HepG2 (cell line): ENCODE data around the gene NDRG2. TPM values are rescaled to one million over a fixed set of nuclear protein-coding genes. Genes with fewer than 3 reads are reported as not detected.
A peak's percentile ranks its signal among the peaks of the same experiment; 100 is the strongest.

Experiments
- DMTF1 ChIP-seq: sonication (generic); formaldehyde crosslinking; IDR thresholded peaks from 2 replicates; pipeline ENCODE4 v1.4.0; 2020; ENCODE audit warnings: mild to moderate bottlenecking, missing genetic modification reagents
- HMG20B ChIP-seq: conservative IDR thresholded peaks from 2 replicates; pipeline ENCODE4 v1.6.1; 2016; ENCODE audit warnings: missing genetic modification reagents, missing compliant biosample characterization
- KMT2A ChIP-seq: sonication (generic); formaldehyde crosslinking; IDR thresholded peaks from 2 replicates; pipeline ENCODE4 v1.4.0; 2020; ENCODE audit warnings: missing genetic modification reagents
- ZNF354B ChIP-seq: sonication (generic); formaldehyde crosslinking; IDR thresholded peaks from 2 replicates; pipeline ENCODE4 v1.8.0; 2022; ENCODE audit warnings: mild to moderate bottlenecking, missing genetic modification reagents
- ZNF562 ChIP-seq: sonication (generic); formaldehyde crosslinking; IDR thresholded peaks from 2 replicates; pipeline ENCODE4 v1.8.0; 2022; ENCODE audit warnings: missing genetic modification reagents, borderline replicate concordance
- ZNF746 ChIP-seq: sonication (generic); formaldehyde crosslinking; IDR thresholded peaks from 2 replicates; pipeline ENCODE4 v1.8.0; 2022; ENCODE audit warnings: mild to moderate bottlenecking, missing genetic modification reagents
- ZNF800 ChIP-seq: sonication (generic); formaldehyde crosslinking; IDR thresholded peaks from 2 replicates; pipeline ENCODE4 v1.4.0; 2020; ENCODE audit warnings: missing genetic modification reagents
- ZNF883 ChIP-seq: sonication (generic); formaldehyde crosslinking; IDR thresholded peaks from 2 replicates; pipeline ENCODE4 v1.5.1; 2020; ENCODE audit warnings: mild to moderate bottlenecking, missing genetic modification reagents; ENCODE audit errors: not compliant biosample characterization
- polyA plus RNA-seq, 8 experiments: library from polyadenylated mRNA; depleted of rRNA in 3 of 8; stranded (reverse) in 7 of 8; unstranded in 1 of 8; fragments of >200 nt; fragmentation: Illumina TruSeq in 4 of 8; extraction: Trizol in 4 of 8; gene quantifications; 2 replicates each; pipeline versions ENCODE4 v1.2.1 to v1.2.3, GENCODE V29; 2011 to 2016; ENCODE audit warnings: low read depth in 4 of 8, missing spikeins in 1 of 8, mixed read lengths in 1 of 8; ENCODE audit not compliant: insufficient read depth in 1 of 8
- total RNA-seq, 5 experiments: library from RNA; depleted of rRNA; stranded (reverse); fragments of >200 nt; fragmentation: Illumina TruSeq; extraction: Trizol; gene quantifications; 2 replicates each; pipeline ENCODE4 v1.2.3, GENCODE V29; 2016; ENCODE audit warnings: low read depth in 1 of 5
- TF ChIP-seq, protein P1 (sequence below): sonication (generic); formaldehyde crosslinking; IDR thresholded peaks from 2 replicates; pipeline ENCODE4 v1.4.0; 2020; ENCODE audit warnings: low read depth, mild to moderate bottlenecking, missing genetic modification reagents
- TF ChIP-seq, protein P2 (sequence below): sonication (generic); formaldehyde crosslinking; IDR thresholded peaks from 2 replicates; pipeline ENCODE4 v1.4.0; 2020; ENCODE audit warnings: missing genetic modification reagents, borderline replicate concordance
- TF ChIP-seq, protein P3 (sequence below): sonication (generic); formaldehyde crosslinking; IDR thresholded peaks from 2 replicates; pipeline ENCODE4 v1.8.1; 2023; ENCODE audit warnings: mild to moderate bottlenecking, moderate library complexity, missing genetic modification reagents
- TF ChIP-seq, protein P4 (sequence below): sonication (generic); formaldehyde crosslinking; IDR thresholded peaks from 2 replicates; pipeline ENCODE4 v1.4.0; 2020; ENCODE audit warnings: missing genetic modification reagents, mild to moderate bottlenecking, borderline replicate concordance

The NDRG2 gene
- total and polyA plus RNA-seq, 2 of the 13 experiments (the other 11 are each of a cell fraction or from before 2014, with no cell fraction given), result 27.2 to 189 TPM

DNA sequence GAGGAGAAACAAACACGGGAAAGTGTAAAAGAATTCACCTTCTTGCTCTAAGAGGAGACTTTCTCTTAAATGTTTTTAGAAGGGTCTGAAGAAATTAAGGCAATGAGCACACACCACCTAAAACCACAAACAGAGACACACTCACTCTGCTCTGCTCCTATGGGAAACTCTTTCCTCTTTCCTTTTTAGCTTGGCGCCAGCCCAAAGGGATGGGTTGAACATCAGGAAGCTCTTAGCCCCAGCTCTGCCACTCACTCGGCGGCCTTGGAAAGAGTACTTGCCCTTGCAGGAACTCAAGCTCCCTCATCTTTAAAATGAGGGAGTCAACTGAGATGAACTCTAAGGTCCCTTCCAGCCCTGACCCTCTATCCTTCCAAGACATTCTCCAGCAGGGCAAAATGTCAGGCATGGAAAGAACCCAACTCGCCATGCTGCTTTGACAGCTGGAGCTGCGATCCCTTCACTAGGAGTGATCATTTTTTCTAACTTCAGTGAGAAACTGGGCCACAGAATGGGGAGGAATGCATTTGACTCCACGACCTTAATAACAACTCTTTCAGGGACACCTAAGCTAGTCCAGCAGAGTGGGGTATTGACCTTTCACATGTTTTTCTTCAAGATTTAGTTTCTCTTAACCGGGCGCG, 31.8 kb upstream of the NDRG2 start (continued):
- TF ChIP-seq, protein P1, sequence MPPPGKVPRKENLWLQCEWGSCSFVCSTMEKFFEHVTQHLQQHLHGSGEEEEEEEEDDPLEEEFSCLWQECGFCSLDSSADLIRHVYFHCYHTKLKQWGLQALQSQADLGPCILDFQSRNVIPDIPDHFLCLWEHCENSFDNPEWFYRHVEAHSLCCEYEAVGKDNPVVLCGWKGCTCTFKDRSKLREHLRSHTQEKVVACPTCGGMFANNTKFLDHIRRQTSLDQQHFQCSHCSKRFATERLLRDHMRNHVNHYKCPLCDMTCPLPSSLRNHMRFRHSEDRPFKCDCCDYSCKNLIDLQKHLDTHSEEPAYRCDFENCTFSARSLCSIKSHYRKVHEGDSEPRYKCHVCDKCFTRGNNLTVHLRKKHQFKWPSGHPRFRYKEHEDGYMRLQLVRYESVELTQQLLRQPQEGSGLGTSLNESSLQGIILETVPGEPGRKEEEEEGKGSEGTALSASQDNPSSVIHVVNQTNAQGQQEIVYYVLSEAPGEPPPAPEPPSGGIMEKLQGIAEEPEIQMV (CRISPR knock-in tag), result 0 out of 2 replicates have a peak, but pooled peaks have one; percentile 40
- TF ChIP-seq ZNF562 (CRISPR knock-in tag) (no peak), ZNF354B (CRISPR knock-in tag) (0 out of 2 replicates have a peak, but pooled peaks have one; percentile 24), ZNF746 (CRISPR knock-in tag) (no peak), DMTF1 (CRISPR knock-in tag) (0 out of 2 replicates have a peak, but pooled peaks have one; percentile 9), KMT2A (CRISPR knock-in tag) (no peak), HMG20B (CRISPR knock-in tag) (0 out of 2 replicates have a peak, but pooled peaks have one; percentile 32), ZNF800 (no peak), ZNF883 (peak; percentile 38)
- TF ChIP-seq, protein P2, sequence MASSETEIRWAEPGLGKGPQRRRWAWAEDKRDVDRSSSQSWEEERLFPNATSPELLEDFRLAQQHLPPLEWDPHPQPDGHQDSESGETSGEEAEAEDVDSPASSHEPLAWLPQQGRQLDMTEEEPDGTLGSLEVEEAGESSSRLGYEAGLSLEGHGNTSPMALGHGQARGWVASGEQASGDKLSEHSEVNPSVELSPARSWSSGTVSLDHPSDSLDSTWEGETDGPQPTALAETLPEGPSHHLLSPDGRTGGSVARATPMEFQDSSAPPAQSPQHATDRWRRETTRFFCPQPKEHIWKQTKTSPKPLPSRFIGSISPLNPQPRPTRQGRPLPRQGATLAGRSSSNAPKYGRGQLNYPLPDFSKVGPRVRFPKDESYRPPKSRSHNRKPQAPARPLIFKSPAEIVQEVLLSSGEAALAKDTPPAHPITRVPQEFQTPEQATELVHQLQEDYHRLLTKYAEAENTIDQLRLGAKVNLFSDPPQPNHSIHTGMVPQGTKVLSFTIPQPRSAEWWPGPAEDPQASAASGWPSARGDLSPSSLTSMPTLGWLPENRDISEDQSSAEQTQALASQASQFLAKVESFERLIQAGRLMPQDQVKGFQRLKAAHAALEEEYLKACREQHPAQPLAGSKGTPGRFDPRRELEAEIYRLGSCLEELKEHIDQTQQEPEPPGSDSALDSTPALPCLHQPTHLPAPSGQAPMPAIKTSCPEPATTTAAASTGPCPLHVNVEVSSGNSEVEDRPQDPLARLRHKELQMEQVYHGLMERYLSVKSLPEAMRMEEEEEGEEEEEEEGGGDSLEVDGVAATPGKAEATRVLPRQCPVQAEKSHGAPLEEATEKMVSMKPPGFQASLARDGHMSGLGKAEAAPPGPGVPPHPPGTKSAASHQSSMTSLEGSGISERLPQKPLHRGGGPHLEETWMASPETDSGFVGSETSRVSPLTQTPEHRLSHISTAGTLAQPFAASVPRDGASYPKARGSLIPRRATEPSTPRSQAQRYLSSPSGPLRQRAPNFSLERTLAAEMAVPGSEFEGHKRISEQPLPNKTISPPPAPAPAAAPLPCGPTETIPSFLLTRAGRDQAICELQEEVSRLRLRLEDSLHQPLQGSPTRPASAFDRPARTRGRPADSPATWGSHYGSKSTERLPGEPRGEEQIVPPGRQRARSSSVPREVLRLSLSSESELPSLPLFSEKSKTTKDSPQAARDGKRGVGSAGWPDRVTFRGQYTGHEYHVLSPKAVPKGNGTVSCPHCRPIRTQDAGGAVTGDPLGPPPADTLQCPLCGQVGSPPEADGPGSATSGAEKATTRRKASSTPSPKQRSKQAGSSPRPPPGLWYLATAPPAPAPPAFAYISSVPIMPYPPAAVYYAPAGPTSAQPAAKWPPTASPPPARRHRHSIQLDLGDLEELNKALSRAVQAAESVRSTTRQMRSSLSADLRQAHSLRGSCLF (CRISPR knock-in tag), result no peak
- TF ChIP-seq, protein P3, sequence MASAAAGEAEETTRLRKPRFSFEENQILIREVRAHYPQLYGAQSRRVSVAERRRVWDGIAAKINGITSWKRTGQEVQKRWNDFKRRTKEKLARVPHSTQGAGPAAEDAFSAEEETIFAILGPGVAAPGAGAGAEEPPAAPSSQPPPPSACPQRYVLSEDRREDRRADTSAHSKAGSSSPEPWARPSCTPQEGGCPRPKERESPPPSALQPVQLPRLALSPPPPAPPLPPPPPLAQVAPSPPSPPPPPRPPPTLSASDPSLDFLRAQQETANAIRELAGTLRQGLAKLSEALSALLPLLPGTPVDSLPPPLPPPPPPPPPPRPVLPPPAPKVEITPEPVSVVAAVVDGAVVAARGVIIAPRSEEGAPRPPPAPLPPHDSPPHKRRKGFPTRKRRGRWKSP (CRISPR knock-in tag), result no peak
- TF ChIP-seq, protein P4, sequence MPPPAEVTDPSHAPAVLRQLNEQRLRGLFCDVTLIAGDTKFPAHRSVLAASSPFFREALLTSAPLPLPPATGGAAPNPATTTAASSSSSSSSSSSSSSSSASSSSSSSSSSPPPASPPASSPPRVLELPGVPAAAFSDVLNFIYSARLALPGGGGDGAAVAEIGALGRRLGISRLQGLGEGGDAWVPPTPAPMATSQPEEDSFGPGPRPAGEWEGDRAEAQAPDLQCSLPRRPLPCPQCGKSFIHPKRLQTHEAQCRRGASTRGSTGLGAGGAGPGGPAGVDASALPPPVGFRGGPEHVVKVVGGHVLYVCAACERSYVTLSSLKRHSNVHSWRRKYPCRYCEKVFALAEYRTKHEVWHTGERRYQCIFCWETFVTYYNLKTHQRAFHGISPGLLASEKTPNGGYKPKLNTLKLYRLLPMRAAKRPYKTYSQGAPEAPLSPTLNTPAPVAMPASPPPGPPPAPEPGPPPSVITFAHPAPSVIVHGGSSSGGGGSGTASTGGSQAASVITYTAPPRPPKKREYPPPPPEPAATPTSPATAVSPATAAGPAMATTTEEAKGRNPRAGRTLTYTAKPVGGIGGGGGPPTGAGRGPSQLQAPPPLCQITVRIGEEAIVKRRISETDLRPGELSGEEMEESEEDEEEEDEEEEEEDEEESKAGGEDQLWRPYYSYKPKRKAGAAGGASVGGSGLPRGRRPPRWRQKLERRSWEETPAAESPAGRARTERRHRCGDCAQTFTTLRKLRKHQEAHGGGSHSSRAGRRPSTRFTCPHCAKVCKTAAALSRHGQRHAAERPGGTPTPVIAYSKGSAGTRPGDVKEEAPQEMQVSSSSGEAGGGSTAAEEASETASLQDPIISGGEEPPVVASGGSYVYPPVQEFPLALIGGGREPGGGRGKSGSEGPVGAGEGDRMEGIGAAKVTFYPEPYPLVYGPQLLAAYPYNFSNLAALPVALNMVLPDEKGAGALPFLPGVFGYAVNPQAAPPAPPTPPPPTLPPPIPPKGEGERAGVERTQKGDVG, result peak; percentile 82; the same call in 1 of the 2 replicates
